Measurements from ENCODE around the gene LMOD2.
A peak's percentile ranks its signal among the peaks of the same experiment; 100 is the strongest.

LMOD2 gene

DNA sequence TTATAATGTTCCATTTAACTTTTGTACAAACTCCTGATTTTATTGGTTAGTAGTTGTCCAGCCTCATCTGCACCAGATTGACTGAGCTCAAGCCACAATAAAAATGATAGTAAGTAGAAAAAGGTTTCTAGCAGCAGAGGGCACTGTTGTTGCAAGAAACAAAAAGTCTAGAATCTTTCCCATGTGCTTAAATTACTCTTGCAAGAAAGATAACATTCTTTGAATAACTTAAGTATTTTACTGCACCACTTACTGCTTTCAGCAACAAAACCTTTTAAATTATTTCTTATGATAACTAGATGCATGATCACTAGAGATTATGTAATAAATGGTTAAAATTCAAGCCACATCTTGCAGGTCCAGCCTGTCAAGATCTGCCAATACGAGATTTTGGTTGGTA, 27.0 kb downstream of the LMOD2 start:
- TF ChIP-seq ZSCAN30 (tag by site-specific recombination; IDR thresholded peaks at IDR 0.05) = 0 out of 2 replicates have a peak, but pooled peaks have one; percentile 26
- peak; percentile 72 for TF ChIP-seq ZNF654 (tag by site-specific recombination; IDR thresholded peaks at IDR 0.05; ENCODE audit: low read depth)
- no peak for TF ChIP-seq ZNF169 (tag by site-specific recombination; IDR thresholded peaks at IDR 0.05)
- no peak for TF ChIP-seq SP3 (tag by site-specific recombination; IDR thresholded peaks at IDR 0.05)
- Histone ChIP-seq H3K9me3 (ENCODE audit: control insufficient read depth, insufficient read depth, low read depth, low read length) (no peaks in the 10 kb centered on the region), H3K4me3 (ENCODE audit: low read depth, low read length) (no peak overlapping the region), H3K27ac (ENCODE audit: extremely low read depth, low read depth, low read length) (no peak overlapping the region), H3K4me1 (ENCODE audit: control insufficient read depth, insufficient read depth, low read length) (no peaks in the 10 kb centered on the region), H3K36me3 (ENCODE audit: control insufficient read depth in 2 of 2, insufficient read depth in 1 of 2, low read length in 2 of 2) (peaks cover 12 to 25% of the 10 kb centered on the region in 2 experiments; a peak in 2 of 3 replicates)
- ChIA-PET POLR2A (interaction anchor here (1.0 kb wide), 1 partner anchor 66 kb away, joined by 3 read pairs; the partner anchor contains the start of gene WASL), CTCF (interaction anchor here (0.6 to 3.3 kb wide), 20 partner anchors 9 to 322 kb away, joined by 3 to 20 read pairs (median 4); partner anchors contain the start of gene WASL)

DNA sequence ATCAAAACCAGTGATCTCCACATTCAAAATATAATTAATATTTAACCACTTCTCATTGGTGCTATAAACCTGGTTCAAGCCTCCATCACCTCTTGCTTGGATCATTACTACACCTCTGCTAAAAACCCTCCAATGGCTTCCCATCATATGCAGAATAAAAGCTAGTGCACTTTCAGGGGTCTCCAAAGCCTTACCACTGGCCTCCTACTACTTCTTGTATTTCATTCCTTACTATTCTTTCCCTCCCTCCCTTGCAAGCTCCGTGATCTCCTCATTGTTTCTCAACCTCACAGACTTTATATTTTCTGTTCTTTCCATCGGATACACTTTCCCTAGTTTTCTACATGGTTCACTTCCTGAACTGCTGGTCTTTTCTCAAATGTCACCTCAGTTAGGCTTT, 31.5 kb downstream of the LMOD2 start:
- ChIA-PET POLR2A (no interaction called here), CTCF (interaction anchor here (0.6 kb wide), 2 partner anchors 48 to 56 kb away, joined by 3 to 4 read pairs; no protein-coding TSS in a partner anchor)
- TF ChIP-seq ZNF324 (tag by site-specific recombination; IDR thresholded peaks at IDR 0.05) = no peak
- TF ChIP-seq YY2 (tag by site-specific recombination; IDR thresholded peaks at IDR 0.05) = no peak
- TF ChIP-seq ZNF660 (tag by site-specific recombination; IDR thresholded peaks at IDR 0.05) = no peak
- TF ChIP-seq ZNF239 (tag by site-specific recombination; IDR thresholded peaks at IDR 0.05) = no peak
- TF ChIP-seq, protein P1, sequence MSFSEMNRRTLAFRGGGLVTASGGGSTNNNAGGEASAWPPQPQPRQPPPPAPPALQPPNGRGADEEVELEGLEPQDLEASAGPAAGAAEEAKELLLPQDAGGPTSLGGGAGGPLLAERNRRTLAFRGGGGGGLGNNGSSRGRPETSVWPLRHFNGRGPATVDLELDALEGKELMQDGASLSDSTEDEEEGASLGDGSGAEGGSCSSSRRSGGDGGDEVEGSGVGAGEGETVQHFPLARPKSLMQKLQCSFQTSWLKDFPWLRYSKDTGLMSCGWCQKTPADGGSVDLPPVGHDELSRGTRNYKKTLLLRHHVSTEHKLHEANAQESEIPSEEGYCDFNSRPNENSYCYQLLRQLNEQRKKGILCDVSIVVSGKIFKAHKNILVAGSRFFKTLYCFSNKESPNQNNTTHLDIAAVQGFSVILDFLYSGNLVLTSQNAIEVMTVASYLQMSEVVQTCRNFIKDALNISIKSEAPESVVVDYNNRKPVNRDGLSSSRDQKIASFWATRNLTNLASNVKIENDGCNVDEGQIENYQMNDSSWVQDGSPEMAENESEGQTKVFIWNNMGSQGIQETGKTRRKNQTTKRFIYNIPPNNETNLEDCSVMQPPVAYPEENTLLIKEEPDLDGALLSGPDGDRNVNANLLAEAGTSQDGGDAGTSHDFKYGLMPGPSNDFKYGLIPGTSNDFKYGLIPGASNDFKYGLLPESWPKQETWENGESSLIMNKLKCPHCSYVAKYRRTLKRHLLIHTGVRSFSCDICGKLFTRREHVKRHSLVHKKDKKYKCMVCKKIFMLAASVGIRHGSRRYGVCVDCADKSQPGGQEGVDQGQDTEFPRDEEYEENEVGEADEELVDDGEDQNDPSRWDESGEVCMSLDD (tag by site-specific recombination; IDR thresholded peaks at IDR 0.05) = no peak
- TF ChIP-seq HOXD13 (CRISPR knock-in tag; IDR thresholded peaks at IDR 0.05; ENCODE audit: borderline replicate concordance) = no peak
- TF ChIP-seq BCL11B (tag by site-specific recombination; IDR thresholded peaks at IDR 0.05; ENCODE audit: low read depth) = no peak
- TF ChIP-seq MZF1 (tag by site-specific recombination; IDR thresholded peaks at IDR 0.05; ENCODE audit: borderline replicate concordance) = no peak
- TF ChIP-seq ZNF670 (tag by site-specific recombination; IDR thresholded peaks at IDR 0.05; ENCODE audit: low read depth) = no peak
- TF ChIP-seq HIC1 (tag by site-specific recombination; IDR thresholded peaks at IDR 0.05) = no peak
- no peak for TF ChIP-seq PBX3 (CRISPR knock-in tag; IDR thresholded peaks at IDR 0.05)
- no peak for TF ChIP-seq PRDM1 (tag by site-specific recombination; IDR thresholded peaks at IDR 0.05)
- no peak for TF ChIP-seq GFI1B (tag by site-specific recombination; IDR thresholded peaks at IDR 0.05)
- no peak for TF ChIP-seq ZNF114 (tag by site-specific recombination; IDR thresholded peaks at IDR 0.05)
- TF ChIP-seq ZFP41 (tag by site-specific recombination; IDR thresholded peaks at IDR 0.05; ENCODE audit: borderline replicate concordance) = no peak
- no peak for TF ChIP-seq KLF10 (tag by site-specific recombination; IDR thresholded peaks at IDR 0.05)
- TF ChIP-seq SCRT1 (tag by site-specific recombination; IDR thresholded peaks at IDR 0.05; ENCODE audit: borderline replicate concordance) = no peak
- no peak for TF ChIP-seq ZNF341 (tag by site-specific recombination; IDR thresholded peaks at IDR 0.05; ENCODE audit: low read depth)
- no peak for TF ChIP-seq ZNF223 (tag by site-specific recombination; IDR thresholded peaks at IDR 0.05)
- no peak for TF ChIP-seq ZNF610 (tag by site-specific recombination; IDR thresholded peaks at IDR 0.05; ENCODE audit: borderline replicate concordance)
- peaks cover 14 to 32% of the 10 kb centered on the region in 2 experiments for H3K36me3 ChIP-seq (ENCODE audit: control insufficient read depth in 2 of 2, insufficient read depth in 1 of 2, low read length in 2 of 2)
- H3K27ac ChIP-seq (ENCODE audit: extremely low read depth, low read depth, low read length) = no peak overlapping the region
- no peaks in the 10 kb centered on the region for H3K9me3 ChIP-seq (ENCODE audit: control insufficient read depth, insufficient read depth, low read depth, low read length)
- no peaks in the 10 kb centered on the region for H3K4me1 ChIP-seq (ENCODE audit: control insufficient read depth, insufficient read depth, low read length)
- no peak overlapping the region for H3K4me3 ChIP-seq (ENCODE audit: low read depth, low read length)

All from HEK293 (cell line).